WTC11 (cell line): ENCODE results near the gene LIMS2.

ENCODE experiments used
- AFF4 ChIP-seq: sonication (generic); formaldehyde crosslinking; IDR thresholded peaks from 2 replicates; pipeline ENCODE4 v1.8.1; 2023; ENCODE audit warnings: mild to moderate bottlenecking, missing genetic modification reagents, borderline replicate concordance
- ATF3 ChIP-seq: sonication (generic); formaldehyde crosslinking; conservative IDR thresholded peaks from 2 replicates; pipeline ENCODE4 v1.8.1; 2022; ENCODE audit warnings: mild to moderate bottlenecking, missing genetic modification reagents
- CTCF ChIP-seq: fragments of 200-600 bp; IDR thresholded peaks from 2 replicates; pipeline ENCODE4 v1.8.0; 2022; ENCODE audit warnings: antibody characterized with exemption
- ESRRA ChIP-seq: sonication (generic); formaldehyde crosslinking; IDR thresholded peaks from 2 replicates; pipeline ENCODE4 v1.8.1; 2022; ENCODE audit warnings: mild to moderate bottlenecking, missing genetic modification reagents, borderline replicate concordance
- HMGXB4 ChIP-seq: sonication (generic); formaldehyde crosslinking; IDR thresholded peaks from 2 replicates; pipeline ENCODE4 v1.8.1; 2023; ENCODE audit warnings: mild to moderate bottlenecking, moderate library complexity, missing genetic modification reagents
- JUN ChIP-seq: sonication (generic); formaldehyde crosslinking; IDR thresholded peaks from 2 replicates; pipeline ENCODE4 v1.8.0; 2023; ENCODE audit warnings: mild to moderate bottlenecking, missing genetic modification reagents
- MAX ChIP-seq: sonication (generic); formaldehyde crosslinking; IDR thresholded peaks from 2 replicates; pipeline ENCODE4 v1.8.0; 2022; ENCODE audit warnings: mild to moderate bottlenecking, missing genetic modification reagents
- TEAD4 ChIP-seq: sonication (generic); formaldehyde crosslinking; IDR thresholded peaks from 2 replicates; pipeline ENCODE4 v1.8.0; 2022; ENCODE audit warnings: mild to moderate bottlenecking, missing genetic modification reagents
- USF1 ChIP-seq: sonication (generic); formaldehyde crosslinking; IDR thresholded peaks from 2 replicates; pipeline ENCODE4 v1.8.0; 2022; ENCODE audit warnings: mild to moderate bottlenecking, missing genetic modification reagents
- USF2 ChIP-seq: sonication (generic); formaldehyde crosslinking; IDR thresholded peaks from 2 replicates; pipeline ENCODE4 v1.8.1; 2023; ENCODE audit warnings: mild to moderate bottlenecking, missing genetic modification reagents, moderate library complexity

- TF ChIP-seq USF2 (CRISPR knock-in tag) = no peak
- TF ChIP-seq MAX (CRISPR knock-in tag) = no peak
- TF ChIP-seq JUN (CRISPR knock-in tag) = no peak
- no peak for TF ChIP-seq CTCF
- no peak for TF ChIP-seq ESRRA (CRISPR knock-in tag)
- no peak for TF ChIP-seq TEAD4 (CRISPR knock-in tag)
- no peak for TF ChIP-seq ATF3 (CRISPR knock-in tag)
- no peak for TF ChIP-seq HMGXB4 (CRISPR knock-in tag)
- no peak for TF ChIP-seq AFF4 (CRISPR knock-in tag)
- no peak for TF ChIP-seq USF1 (CRISPR knock-in tag)
These were observed 7.7 kb upstream of the LIMS2 start for GRCh38 chr2:127683056-127683455.
